GM21423 (cell line): ENCODE data around the gene EPM2A.

Experiments
- ATAC-seq: cut with Tn5 transposase; IDR thresholded peaks from one replicate; pipeline ENCODE4 v1.9.1; 2021; ENCODE audit warnings: mild to moderate bottlenecking, moderate library complexity; ENCODE audit not compliant: unreplicated experiment

EPM2A gene

DNA sequence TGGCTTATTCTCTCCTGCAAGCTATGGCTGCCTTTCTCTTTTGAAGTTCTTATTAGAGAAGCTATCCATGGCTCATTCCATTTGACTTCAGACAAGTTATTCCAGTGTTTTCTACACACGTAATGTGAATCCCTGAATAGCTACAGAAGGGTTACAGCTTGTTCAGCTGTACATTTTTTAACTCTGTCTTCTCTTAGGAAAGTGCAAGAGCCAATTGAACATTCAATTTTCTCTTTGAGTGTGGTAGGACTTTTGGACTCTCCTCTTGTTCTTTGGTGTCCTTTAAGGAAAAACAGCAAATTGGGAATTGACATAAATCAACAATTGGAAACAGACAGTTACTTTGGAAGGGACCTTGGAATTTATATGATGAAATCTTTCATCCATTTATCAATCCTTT is 125.8 kb downstream of the EPM2A start:
- no peak for ATAC-seq

DNA sequence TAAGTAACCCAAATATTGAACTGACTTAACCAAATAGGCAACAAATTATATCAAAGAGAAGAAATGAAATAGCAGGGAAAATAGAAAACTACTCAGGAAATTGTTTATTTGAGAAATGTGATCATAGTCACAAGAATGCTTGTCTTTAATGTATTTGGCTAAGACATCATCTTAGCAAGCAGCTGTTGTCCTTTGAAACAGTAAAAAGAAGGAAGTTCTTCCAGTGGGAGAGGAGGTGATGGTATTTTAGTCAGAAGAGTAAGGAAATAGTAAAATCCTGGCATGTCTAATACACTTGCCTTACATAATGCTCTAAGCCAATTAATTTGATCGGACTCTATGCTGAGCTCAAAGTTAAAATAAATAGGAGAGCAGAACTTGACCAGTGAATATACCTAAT is 126.5 kb downstream of the EPM2A start:
- ATAC-seq: no peak

DNA sequence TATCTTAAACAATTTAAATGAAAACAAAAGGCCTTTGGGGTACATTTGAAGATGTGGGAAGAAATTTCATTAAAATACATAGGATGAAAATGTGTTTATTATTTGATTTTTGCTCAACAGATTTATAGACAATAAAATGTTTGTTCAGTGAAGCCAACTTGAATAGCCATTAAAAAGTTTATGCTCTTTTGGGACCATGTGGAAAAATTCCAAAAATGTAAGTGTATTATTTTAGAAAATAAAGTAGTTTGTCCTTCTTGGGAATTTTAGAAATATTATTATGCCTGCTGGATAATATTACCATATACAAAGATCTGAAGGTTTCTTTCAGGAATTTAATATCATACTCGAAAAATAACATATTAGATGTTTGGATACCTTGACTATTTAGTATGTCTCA is 131.3 kb downstream of the EPM2A start:
- no peak for ATAC-seq

DNA sequence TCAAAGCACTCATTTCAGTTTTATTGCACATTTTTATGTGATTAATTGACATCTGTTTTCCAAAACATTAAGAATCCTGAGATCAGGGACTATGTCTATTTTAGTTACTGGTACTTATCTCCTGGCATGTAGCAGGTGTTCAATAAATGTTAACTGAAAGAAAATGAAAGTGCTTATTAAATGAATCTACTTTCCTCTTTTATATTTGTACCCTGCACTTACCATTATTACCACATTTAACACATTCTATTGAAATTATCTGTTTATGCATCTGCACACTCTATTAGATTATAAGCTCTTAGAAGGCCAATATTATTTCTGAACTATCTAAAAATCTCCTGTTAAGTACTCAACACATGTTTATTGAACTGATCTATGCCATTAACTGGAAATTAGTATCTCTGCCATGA is 131.9 kb downstream of the EPM2A start:
- ATAC-seq: no peak

DNA sequence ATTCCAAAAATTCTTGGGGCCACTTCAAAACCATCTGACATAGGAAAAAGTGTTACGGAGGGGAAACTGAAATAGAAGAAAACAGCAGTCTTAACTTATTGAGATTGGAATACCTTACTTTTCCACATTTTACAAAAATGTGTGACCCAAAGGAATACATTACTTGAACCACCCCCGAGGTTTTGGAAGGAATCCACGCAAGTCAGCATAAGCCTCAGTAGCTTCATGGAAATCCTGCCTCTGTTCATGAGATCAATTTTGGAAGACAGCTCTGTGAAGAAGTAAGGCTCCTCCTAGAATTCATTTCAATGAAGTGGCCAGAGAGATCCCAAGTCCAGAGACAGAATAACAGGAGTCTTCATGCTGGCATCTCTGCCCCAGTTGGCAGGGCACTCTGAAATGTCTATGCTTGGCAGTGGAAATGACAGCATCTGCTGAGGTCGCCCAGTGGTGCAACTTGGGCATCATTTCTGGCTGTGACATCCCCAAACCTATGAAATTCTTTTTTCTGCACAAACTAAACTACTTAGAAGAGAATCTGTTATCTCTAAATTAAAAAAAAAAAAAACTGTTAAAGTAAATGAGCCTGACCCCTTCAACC is 132.5 kb downstream of the EPM2A start:
- ATAC-seq: no peak

DNA sequence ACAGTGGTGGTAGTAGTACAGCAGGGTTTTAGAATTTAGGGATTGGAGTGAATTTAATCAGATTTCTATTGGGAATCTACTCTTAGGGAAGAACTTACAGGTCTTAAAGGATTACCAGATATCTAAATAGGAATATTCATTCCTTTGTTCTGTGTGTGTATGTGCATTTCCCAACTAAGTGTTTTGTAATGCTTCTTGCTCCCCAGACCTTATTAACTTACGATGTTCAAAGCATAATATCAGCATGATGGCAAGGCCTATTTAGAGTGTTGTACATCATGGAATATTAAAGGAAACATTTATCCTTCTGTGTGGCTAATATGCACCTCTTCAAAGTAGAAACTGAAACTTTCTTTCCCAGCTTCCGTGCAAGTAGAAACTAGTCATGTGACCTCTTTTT is 133.9 kb downstream of the EPM2A start:
- ATAC-seq: no peak

DNA sequence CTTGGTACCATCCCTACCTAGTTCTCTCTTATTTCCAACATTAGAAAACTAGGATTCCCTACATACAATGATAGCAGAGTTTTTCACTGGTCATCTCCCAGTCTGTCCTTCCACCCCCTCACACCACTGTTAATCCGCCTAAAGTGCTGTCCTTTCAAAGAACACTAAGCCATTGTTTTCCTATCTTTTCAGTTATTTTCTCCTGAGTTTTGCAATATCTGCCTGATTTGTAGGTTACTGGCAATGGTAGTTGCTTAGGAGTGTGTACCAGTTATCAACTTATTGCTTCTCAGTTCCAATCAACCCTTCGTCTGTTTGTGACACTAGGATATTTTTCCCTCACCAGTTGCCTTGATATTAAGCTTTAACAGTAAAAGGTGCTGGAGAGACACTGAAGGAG is 135.0 kb downstream of the EPM2A start:
- no peak for ATAC-seq

DNA sequence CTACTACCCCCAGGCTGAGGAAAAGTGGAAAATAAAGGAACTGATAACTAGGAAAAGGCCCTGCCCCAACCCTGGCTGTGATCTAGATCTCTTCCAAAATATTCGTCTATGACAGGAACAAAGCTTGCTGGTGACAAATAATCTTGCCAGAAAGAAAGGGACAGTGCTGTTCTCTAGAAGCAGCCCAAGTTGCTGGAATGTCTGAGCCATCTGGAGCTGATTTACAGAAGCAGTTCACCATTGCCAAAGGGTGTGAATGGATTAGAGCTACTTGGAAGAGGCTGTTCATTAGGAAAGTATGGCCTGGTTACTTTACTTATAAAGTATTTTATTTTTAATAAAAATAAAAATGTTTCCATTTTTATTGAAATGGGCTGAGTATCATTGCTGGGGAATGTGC is 146.3 kb downstream of the EPM2A start:
- no peak for ATAC-seq

DNA sequence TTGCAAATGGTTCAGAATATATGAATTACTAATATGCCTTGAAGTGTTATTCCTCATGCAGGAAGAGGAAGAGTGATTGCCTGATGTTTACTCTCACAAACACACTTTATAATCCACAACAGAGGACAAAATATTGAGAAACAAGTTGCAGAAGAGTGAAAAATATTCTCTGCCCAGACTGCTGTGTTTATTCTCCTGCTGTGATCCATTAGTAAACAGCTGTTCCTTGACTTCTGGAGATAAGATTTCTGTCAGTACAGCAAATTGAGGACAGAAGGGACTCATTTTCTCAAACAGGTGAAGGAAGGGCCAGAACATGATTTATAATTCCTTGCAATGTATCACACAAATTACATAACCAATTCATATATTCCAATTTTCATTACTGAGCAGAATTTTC is 148.0 kb downstream of the EPM2A start:
- no peak for ATAC-seq

DNA sequence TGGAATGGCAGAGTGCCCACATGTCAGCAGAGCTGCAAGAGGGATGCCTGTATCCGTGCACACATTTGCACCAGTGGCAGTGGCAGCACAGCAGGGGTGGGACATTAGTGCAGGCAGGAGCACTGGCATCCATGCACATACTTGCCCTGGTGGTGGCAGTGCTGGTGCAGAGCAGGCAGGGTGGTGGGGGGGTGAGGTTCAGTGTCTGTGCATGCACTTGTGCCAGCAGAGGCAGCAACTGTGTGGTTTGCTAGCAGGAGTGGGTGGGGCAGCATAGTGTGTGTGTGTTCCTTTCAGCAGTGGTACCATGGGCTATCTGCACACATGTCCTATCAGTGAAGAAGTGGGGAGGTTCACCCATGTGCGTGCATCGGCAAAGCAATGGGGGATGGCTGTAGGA is 151.6 kb downstream of the EPM2A start:
- ATAC-seq: no peak
